Nephron (organoid): ENCODE measurements around the gene CDC14B.

ENCODE experiments used
- H3K27ac Mint-ChIP-seq, 3 experiments: 2 replicates each; pipeline ENCODE4 v1.8.0; 2020; ENCODE audit warnings: mixed read lengths in 3 of 3, mild to moderate bottlenecking in 2 of 3, moderate library complexity in 1 of 3
- H3K27me3 Mint-ChIP-seq: 2 replicates; pipeline ENCODE4 v1.8.0; 2021; ENCODE audit warnings: low read depth, mild to moderate bottlenecking, moderate library complexity, mixed read lengths
- H3K36me3 Mint-ChIP-seq: 2 replicates; pipeline ENCODE4 v1.8.0; 2020; ENCODE audit warnings: low read depth, mixed read lengths
- H3K4me1 Mint-ChIP-seq: 2 replicates; pipeline ENCODE4 v1.8.0; 2020; ENCODE audit warnings: mixed read lengths
- H3K4me3 Mint-ChIP-seq, 3 experiments: 2 replicates each; pipeline ENCODE4 v1.8.0; 2020; ENCODE audit warnings: mild to moderate bottlenecking in 3 of 3, mixed read lengths in 3 of 3, moderate library complexity in 2 of 3
- H3K9me3 Mint-ChIP-seq: 2 replicates; pipeline ENCODE4 v1.8.0; 2020; ENCODE audit warnings: mixed read lengths
- TF ChIP-seq, protein P1 (sequence below), 3 experiments: fragments of 200-600 bp; sonication (generic); IDR thresholded peaks; one replicate each; pipeline ENCODE4 v1.5.0; 2021; ENCODE audit warnings: antibody characterized with exemption in 3 of 3; ENCODE audit not compliant: unreplicated experiment in 3 of 3

CDC14B gene

DNA sequence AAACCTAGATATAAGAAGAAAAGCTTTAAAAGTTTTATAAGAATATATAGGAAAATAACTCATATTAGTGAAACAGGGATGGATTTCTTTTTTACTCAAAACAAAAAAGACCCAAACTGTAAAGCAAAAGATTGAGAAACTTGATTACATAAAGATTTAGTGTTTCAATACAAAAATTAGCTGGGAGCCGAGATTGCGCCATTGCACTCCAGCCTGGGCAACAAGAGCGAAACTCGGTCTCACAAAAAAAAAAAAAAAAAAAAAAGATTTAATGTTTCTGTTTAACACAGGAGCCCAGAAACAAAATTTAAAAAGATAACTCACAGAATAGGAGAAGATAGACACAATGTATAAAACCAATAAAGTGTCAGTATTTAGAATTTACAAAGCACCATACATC, 45.2 kb downstream of the CDC14B start:
- H3K27me3 Mint-ChIP-seq: no peaks in the 10 kb centered on the region
- no peaks in the 10 kb centered on the region for H3K9me3 Mint-ChIP-seq
- peaks cover under 1% of the 10 kb centered on the region for H3K4me1 Mint-ChIP-seq
- no peak overlapping the region for H3K4me3 Mint-ChIP-seq
- TF ChIP-seq, protein P1, sequence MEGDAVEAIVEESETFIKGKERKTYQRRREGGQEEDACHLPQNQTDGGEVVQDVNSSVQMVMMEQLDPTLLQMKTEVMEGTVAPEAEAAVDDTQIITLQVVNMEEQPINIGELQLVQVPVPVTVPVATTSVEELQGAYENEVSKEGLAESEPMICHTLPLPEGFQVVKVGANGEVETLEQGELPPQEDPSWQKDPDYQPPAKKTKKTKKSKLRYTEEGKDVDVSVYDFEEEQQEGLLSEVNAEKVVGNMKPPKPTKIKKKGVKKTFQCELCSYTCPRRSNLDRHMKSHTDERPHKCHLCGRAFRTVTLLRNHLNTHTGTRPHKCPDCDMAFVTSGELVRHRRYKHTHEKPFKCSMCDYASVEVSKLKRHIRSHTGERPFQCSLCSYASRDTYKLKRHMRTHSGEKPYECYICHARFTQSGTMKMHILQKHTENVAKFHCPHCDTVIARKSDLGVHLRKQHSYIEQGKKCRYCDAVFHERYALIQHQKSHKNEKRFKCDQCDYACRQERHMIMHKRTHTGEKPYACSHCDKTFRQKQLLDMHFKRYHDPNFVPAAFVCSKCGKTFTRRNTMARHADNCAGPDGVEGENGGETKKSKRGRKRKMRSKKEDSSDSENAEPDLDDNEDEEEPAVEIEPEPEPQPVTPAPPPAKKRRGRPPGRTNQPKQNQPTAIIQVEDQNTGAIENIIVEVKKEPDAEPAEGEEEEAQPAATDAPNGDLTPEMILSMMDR (IDR thresholded peaks at IDR 0.05; ENCODE audit: unreplicated experiment in 3 of 3): no peak
- H3K27ac Mint-ChIP-seq: no peak overlapping the region
- no peaks in the 10 kb centered on the region for H3K36me3 Mint-ChIP-seq

DNA sequence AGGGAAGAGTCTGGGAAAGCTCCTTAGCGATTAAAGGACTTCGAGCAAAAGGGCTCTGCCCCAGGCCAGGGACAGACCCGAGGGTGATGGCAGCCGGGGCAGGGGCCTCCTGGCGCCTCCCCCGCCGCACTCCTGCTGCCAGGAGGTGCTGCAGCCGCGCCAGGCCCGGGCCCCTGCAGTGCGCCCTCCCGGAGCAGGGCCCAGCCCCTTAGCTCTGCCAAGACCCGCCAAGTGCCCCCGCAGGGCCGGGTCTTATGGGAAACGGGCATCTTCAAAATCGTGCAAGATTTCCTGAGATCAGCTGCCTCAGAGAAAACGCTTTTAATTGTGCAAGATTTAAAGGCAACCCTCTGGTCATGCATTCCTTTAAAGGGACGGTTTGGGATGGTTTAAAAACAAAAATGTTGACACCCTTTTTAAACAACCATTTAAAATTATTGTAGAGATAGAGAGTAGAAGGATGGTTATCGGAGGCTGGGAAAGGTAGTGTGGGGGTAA, 52.4 kb downstream of the CDC14B start:
- TF ChIP-seq, protein P1 (IDR thresholded peaks at IDR 0.05; ENCODE audit: unreplicated experiment in 3 of 3): no peak
- H3K4me3 Mint-ChIP-seq: peak overlapping the region; percentile 85 to 93 (median 85)
- H3K36me3 Mint-ChIP-seq: peaks cover 3% of the 10 kb centered on the region
- H3K9me3 Mint-ChIP-seq: no peaks in the 10 kb centered on the region
- no peaks in the 10 kb centered on the region for H3K27me3 Mint-ChIP-seq
- H3K27ac Mint-ChIP-seq: peak overlapping the region; percentile 15 to 89 (median 30)
- H3K4me1 Mint-ChIP-seq: peaks cover 33% of the 10 kb centered on the region

DNA sequence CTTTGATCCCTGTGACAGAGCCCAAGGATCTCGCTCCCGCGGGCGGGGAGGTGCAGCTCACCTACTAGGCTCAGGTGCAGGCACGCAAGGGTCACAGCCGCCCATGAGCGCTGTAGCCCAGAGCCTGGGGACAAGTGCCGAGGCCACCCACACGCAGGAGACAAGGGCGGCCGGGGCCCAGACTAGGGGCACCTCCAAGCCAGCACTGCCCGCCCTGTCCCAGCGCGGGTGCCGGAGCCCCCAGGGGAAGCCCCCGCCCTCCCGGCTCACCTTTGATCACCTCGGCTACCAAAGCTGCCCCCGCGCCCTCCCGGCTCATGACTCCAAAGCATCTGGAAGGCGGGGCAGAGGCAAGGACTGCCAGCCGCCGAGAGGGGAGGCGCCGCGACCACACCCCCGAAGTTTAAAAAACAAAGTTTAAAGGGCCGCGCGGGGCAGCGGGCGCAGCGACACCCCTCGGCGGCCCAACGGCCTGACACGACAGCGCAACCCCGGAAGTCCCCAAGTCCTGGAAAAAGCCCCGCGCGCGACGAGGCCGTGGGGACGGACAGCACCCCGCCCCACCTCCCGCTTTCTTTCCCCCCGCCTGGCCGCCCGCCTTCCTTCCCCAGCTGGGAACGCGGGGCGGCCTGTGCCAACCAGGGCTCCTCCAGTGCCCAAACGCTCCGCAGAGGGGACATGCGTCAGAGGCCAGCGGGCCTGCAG, 53.0 kb downstream of the CDC14B start:
- TF ChIP-seq, protein P1 (IDR thresholded peaks at IDR 0.05; ENCODE audit: unreplicated experiment in 3 of 3): peak; percentile 50 to 66 (median 54)
- H3K27me3 Mint-ChIP-seq: no peaks in the 10 kb centered on the region

DNA sequence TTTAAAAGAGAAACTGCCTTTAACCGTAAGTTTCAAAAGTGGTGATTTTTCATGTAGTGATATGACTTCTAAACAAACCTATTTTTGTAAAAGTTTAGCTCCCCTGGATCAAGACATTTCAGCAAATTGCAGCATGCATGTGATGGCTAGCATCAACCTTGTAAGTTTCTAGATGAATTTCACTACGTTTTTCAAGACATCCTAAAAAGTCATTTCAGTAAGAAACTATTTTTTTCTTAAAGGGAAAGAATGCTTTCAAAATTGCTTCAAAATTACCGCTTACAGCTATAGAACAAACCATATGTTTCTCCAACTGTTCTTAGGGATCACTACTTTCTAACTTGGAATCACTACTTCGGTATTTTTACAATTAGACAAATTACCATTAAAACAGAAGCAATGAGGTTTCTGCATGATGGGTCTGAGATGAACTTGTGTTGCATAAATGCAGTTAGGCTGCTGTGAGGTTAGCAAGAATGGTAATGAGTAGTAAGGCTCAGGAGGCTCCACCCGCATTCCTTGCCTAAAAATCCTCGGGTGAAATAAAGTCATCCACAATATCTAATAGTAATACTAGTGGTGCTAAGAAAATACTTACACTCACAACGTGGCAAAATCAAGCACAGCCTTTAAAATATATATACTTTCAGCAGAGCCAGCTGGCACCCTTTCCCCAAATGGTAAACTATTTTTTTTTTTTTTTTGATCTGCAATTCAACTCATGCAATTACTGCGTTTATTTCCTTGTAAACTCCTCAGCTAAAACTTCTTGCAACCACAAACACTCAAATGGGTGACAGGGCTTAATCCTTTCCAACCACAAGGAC, 53.8 kb downstream of the CDC14B start:
- H3K4me1 Mint-ChIP-seq: peaks cover 33% of the 10 kb centered on the region

More for the DNA sequence above, 53.0 kb downstream of the CDC14B start:
- H3K27ac Mint-ChIP-seq: peak overlapping the region; percentile 70 to 89 (median 80)
- H3K4me1 Mint-ChIP-seq: peaks cover 33% of the 10 kb centered on the region
- peak overlapping the region; percentile 85 to 93 (median 85) for H3K4me3 Mint-ChIP-seq
- H3K36me3 Mint-ChIP-seq: peaks cover 6% of the 10 kb centered on the region
- H3K9me3 Mint-ChIP-seq: no peaks in the 10 kb centered on the region

DNA sequence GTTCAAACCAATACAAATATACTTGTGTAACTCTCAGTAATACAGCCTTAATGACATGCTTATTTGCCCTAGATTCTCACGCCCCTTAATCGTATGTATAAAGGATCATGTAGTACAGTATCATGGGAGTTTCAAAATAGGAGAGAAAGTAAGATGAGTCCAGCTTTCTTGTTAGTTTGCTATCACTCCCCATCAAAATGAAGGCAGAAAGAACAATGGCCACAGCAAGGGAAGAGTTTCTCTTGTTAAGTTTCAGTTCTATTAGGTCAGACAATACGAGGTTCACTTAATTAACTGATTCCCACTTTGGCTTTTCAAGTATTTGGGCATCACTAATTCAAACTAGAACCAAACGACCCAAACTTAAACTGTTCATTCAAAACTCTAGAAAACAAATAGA, 55.4 kb downstream of the CDC14B start:
- Mint-ChIP-seq H3K9me3 (no peaks in the 10 kb centered on the region), H3K27ac (peak overlapping the region in 1 of 3 experiments; percentile 22), H3K36me3 (peaks cover 15% of the 10 kb centered on the region)

More for the DNA sequence above, 53.8 kb downstream of the CDC14B start:
- TF ChIP-seq, protein P1 (IDR thresholded peaks at IDR 0.05; ENCODE audit: unreplicated experiment in 3 of 3): no peak
- peak overlapping the region; percentile 85 to 93 (median 85) for H3K4me3 Mint-ChIP-seq
- peak overlapping the region; percentile 70 to 89 (median 80) for H3K27ac Mint-ChIP-seq
- no peaks in the 10 kb centered on the region for H3K9me3 Mint-ChIP-seq
- H3K27me3 Mint-ChIP-seq: no peaks in the 10 kb centered on the region
- peaks cover 10% of the 10 kb centered on the region for H3K36me3 Mint-ChIP-seq

More for the DNA sequence above, 55.4 kb downstream of the CDC14B start:
- Mint-ChIP-seq H3K4me3 (peak overlapping the region; percentile 32 to 93 (median 44)), H3K4me1 (peaks cover 39% of the 10 kb centered on the region), H3K27me3 (no peaks in the 10 kb centered on the region)
- TF ChIP-seq, protein P1 (IDR thresholded peaks at IDR 0.05; ENCODE audit: unreplicated experiment in 3 of 3): no peak
